T-cell (primary cell): ENCODE data around the gene FBXW12. TPM values are rescaled to one million over a fixed set of nuclear protein-coding genes. Genes with fewer than 3 reads are reported as not detected.

Experiments
- ATAC-seq, 4 experiments: fragments of 200-7000 bp in 3 of 4; fragments of 150-1000 bp in 1 of 4; cut with Tn5 transposase; replicated peaks in 1 of 4; 1 replicate in 3 of 4; 2 replicates in 1 of 4; pipeline ENCODE4 v1.10.0; 2021; ENCODE audit warnings: moderate library complexity in 3 of 4, mild to moderate bottlenecking in 2 of 4, moderate number of reproducible peaks in 1 of 4
- CTCF ChIA-PET, 2 donors: fragments of 300-600 bp; sonication (Branson Sonifier 250); formaldehyde crosslinking; loops; one replicate each; lab custom pipeline; 2022; ENCODE audit warnings: antibody characterized with exemption in 2 of 2; lab: Charles Lee
- POLR2A ChIA-PET, 2 donors: fragments of 300-600 bp; sonication (Branson Sonifier 250); formaldehyde crosslinking; loops; one replicate each; lab custom pipeline; 2022; ENCODE audit warnings: antibody characterized with exemption in 2 of 2; lab: Charles Lee
- DNase-seq, 35 experiments: peaks; one replicate each; pipeline versions ENCODE4 v3.0.0 to v3.0.0-alpha.2; 2013 to 2023
- H3K27ac ChIP-seq: one replicate; pipeline ENCODE4 v1.5.1; 2013; ENCODE audit warnings: low read length
- H3K27me3 ChIP-seq, 2 experiments: replicated peaks in 1 of 2; 1 replicate in 1 of 2; 2 replicates in 1 of 2; pipeline versions ENCODE4 v1.6.1 to v1.7.0; 2013; ENCODE audit warnings: low read length in 1 of 2, mixed read lengths in 1 of 2; ENCODE audit not compliant: control insufficient read depth in 2 of 2, insufficient read depth in 2 of 2; ENCODE audit errors: extremely low read depth in 1 of 2
- H3K36me3 ChIP-seq, 2 donors: 1 replicate in 1 of 2; 2 replicates in 1 of 2; pipeline versions ENCODE4 v1.6.1 to v1.7.0; 2013; ENCODE audit warnings: low read length in 1 of 2; ENCODE audit not compliant: control insufficient read depth in 2 of 2, insufficient read depth in 1 of 2; ENCODE audit errors: extremely low read depth in 1 of 2
- H3K4me1 ChIP-seq, 2 experiments: 1 replicate in 1 of 2; 2 replicates in 1 of 2; pipeline versions ENCODE4 v1.6.1 to v1.7.0; 2013; ENCODE audit warnings: low read length in 2 of 2, mixed read lengths in 1 of 2; ENCODE audit not compliant: insufficient read depth in 2 of 2, control insufficient read depth in 1 of 2; ENCODE audit errors: extremely low read depth in 1 of 2
- H3K4me3 ChIP-seq, 2 donors: 1 replicate in 1 of 2; 2 replicates in 1 of 2; pipeline versions ENCODE4 v1.5.1 to v1.7.0; 2013; ENCODE audit warnings: mild to moderate bottlenecking in 2 of 2, low read length in 1 of 2, moderate library complexity in 1 of 2; ENCODE audit not compliant: control insufficient read depth in 1 of 2; ENCODE audit errors: extremely low read depth in 1 of 2
- H3K9me3 ChIP-seq: 2 replicates; pipeline ENCODE4 v1.7.0; 2013
- H3K27ac Mint-ChIP-seq, 2 donors: one replicate each; pipeline ENCODE4 v1.8.0; 2020 to 2021; ENCODE audit warnings: mild to moderate bottlenecking in 2 of 2, mixed read lengths in 2 of 2
- H3K27me3 Mint-ChIP-seq, 2 donors: one replicate each; pipeline ENCODE4 v1.8.0; 2021 to 2022; ENCODE audit warnings: mixed read lengths in 2 of 2
- H3K36me3 Mint-ChIP-seq: one replicate; pipeline ENCODE4 v1.8.0; 2021; ENCODE audit warnings: mixed read lengths
- H3K4me1 Mint-ChIP-seq, 3 donors: one replicate each; pipeline ENCODE4 v1.8.0; 2020 to 2022; ENCODE audit warnings: mixed read lengths in 3 of 3, mild to moderate bottlenecking in 1 of 3
- H3K4me3 Mint-ChIP-seq, 3 donors: one replicate each; pipeline ENCODE4 v1.8.0; 2020 to 2022; ENCODE audit warnings: mild to moderate bottlenecking in 3 of 3, mixed read lengths in 3 of 3, moderate library complexity in 3 of 3
- H3K9me3 Mint-ChIP-seq, 3 donors: one replicate each; pipeline ENCODE4 v1.8.0; 2020 to 2022; ENCODE audit warnings: mixed read lengths in 3 of 3
- WGBS: methylation state at CpG from one replicate; pipeline ENCODE4 v1.1.5; 2013; ENCODE audit warnings: missing lambda C conversion rate; ENCODE audit not compliant: insufficient coverage; 5-methylcytosine and 5-hydroxymethylcytosine counted together
- total RNA-seq, 35 experiments: library from RNA in 6 of 35; stranded (reverse) in 6 of 35; fragments of 120-200 nt in 1 of 35; gene quantifications; one replicate each; pipeline versions ENCODE4 v1.2.1 to v1.2.4 and lab custom pipeline; 2013 to 2026

Gene FBXW12
- total RNA-seq, 5 donors from 2014 or later (not counting 1 experiment from before 2014, with no cell fraction given), result not detected

DNA sequence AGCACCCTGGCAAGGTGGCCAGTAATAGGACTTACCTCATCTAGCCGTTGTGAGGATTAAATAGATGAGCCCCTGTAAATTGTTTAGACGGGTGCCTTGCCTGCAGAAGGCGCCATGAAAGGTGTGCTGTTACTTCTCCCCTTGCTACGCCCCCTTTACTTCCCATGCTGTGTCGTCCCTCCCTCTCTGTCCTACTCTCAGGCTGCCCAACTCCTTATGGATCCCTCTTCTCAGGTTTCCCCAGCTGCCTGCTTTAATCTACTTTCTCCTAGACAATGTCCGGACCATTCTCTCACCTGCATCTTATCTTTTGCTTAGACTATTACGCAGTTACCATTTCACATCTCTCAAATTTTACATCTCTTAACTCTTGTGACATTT lies 1.7 kb upstream of the FBXW12 start:
- Mint-ChIP-seq H3K27ac (no peak overlapping the region), H3K9me3 (no peaks in the 10 kb centered on the region), H3K4me3 (no peak overlapping the region), H3K36me3 (no peaks in the 10 kb centered on the region), H3K4me1 (no peaks in the 10 kb centered on the region), H3K27me3 (no peaks in the 10 kb centered on the region)
- H3K9me3 ChIP-seq, result no peaks in the 10 kb centered on the region
- H3K27me3 ChIP-seq, result peaks cover 0 to 2% of the 10 kb centered on the region in 2 experiments
- no peak overlapping the region for H3K27ac ChIP-seq
- whole genome bisulfite sequencing, result 82% methylated on average over 5 of the region's 7 CpGs
- CTCF ChIA-PET, result no interaction called here
- H3K36me3 ChIP-seq, result no peaks in the 10 kb centered on the region
- POLR2A ChIA-PET, result no interaction called here
- DNase-seq, result no peak
- H3K4me3 ChIP-seq, result no peak overlapping the region
- no peak for ATAC-seq
- H3K4me1 ChIP-seq, result no peaks in the 10 kb centered on the region

DNA sequence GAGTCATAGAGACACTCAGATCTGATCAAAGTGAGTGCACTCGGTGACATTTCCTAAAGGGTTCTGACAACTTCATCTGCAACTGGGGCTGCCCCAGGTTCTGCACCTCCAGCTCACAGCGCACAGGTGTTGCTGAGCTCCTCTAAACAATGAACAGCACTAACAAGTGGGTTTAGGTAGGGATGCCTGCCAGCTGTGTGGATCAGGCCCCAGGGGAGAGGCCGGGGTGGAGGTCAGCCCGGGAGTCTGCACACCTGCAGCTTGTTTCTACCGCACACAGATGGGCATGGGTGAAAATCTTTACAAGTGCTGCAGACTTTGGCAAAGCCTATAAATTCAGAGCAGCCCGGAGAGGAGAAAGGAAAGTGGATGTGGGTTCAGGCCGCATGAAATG lies 355 bp downstream of the FBXW12 start:
- ATAC-seq (no peak), DNase-seq (no peak)
- no peak overlapping the region for H3K4me3 ChIP-seq
- Mint-ChIP-seq H3K4me3 (no peak overlapping the region), H3K9me3 (no peaks in the 10 kb centered on the region), H3K36me3 (no peaks in the 10 kb centered on the region), H3K27me3 (no peaks in the 10 kb centered on the region), H3K4me1 (no peaks in the 10 kb centered on the region), H3K27ac (no peak overlapping the region)
- peaks cover 0 to 2% of the 10 kb centered on the region in 2 experiments for H3K27me3 ChIP-seq
- no peaks in the 10 kb centered on the region for H3K36me3 ChIP-seq
- 65% methylated on average over 5 of the region's 7 CpGs for WGBS
- CTCF ChIA-PET, result no interaction called here
- H3K9me3 ChIP-seq, result no peaks in the 10 kb centered on the region
- no peaks in the 10 kb centered on the region for H3K4me1 ChIP-seq
- POLR2A ChIA-PET, result interaction anchor here in 1 of 2 donors (0.5 kb wide), 1 partner anchor 64 kb away, joined by 6 read pairs; no protein-coding TSS in a partner anchor
- no peak overlapping the region for H3K27ac ChIP-seq

DNA sequence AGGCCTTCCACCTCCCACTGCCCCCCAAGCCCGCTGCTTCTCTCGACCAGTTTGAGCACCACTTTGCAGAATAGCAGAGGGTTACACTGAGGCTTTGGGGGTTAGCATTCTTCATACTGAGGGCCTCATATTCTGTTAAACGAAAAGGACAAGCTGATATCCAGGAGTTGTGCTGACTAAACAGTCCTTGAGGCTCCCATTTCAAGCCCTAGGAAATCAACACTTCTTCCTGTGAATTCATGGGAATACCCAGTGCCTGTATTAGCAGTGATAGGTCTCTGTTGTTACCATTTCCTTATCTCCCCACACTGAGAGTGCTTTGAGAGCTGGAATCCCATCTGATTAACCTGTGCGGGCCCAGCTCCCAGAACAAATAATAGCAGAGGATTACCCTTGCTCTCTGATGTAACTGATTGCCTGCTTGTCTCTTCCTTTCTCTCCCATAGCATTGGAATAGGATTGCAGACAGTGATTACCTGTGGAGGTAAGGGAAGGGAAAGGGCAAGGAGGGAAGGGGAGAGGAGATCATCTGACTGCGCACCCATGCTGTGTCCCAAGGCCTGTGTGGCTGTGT lies 930 bp downstream of the FBXW12 start:
- Histone ChIP-seq H3K9me3 (no peaks in the 10 kb centered on the region), H3K4me3 (no peak overlapping the region), H3K27me3 (peaks cover 0 to 2% of the 10 kb centered on the region in 2 experiments), H3K27ac (no peak overlapping the region), H3K36me3 (no peaks in the 10 kb centered on the region), H3K4me1 (no peaks in the 10 kb centered on the region)
- CTCF ChIA-PET, result interaction anchor here in 1 of 2 donors (0.7 kb wide), 1 partner anchor 23 kb away, joined by 3 read pairs; no protein-coding TSS in a partner anchor
- no peak overlapping the region for H3K27ac Mint-ChIP-seq
- H3K36me3 Mint-ChIP-seq, result no peaks in the 10 kb centered on the region
- H3K4me1 Mint-ChIP-seq, result no peaks in the 10 kb centered on the region
- DNase-seq (no peak), ATAC-seq (no peak)
- peaks cover 0 to 2% of the 10 kb centered on the region in 2 donors for H3K27me3 Mint-ChIP-seq
- H3K4me3 Mint-ChIP-seq, result no peak overlapping the region
- POLR2A ChIA-PET, result no interaction called here
- WGBS, result 100% methylated on average over 4 of the region's 5 CpGs
- H3K9me3 Mint-ChIP-seq, result no peaks in the 10 kb centered on the region

DNA sequence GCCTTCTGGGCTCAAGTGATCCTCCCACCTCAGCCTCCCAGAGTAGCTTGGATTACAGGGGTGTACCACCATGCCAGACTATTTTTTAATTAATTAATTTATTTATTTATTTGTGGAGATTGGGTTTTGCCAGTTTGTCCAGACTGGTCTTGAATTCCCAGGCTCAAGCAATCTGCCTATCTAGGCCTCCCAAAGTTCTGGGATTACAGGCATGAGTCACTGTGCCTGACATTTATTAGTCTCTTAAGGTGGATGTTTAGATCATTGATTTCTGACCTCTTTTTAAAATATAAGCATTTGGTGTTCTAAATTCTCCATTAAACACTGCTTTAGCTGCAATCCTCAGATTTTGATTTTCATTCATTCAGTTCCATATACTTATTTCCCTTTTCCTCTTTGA lies 15.6 kb downstream of the FBXW12 start:
- Mint-ChIP-seq H3K36me3 (no peaks in the 10 kb centered on the region), H3K27ac (no peak overlapping the region), H3K27me3 (peaks cover 3 to 12% of the 10 kb centered on the region in 2 donors), H3K4me1 (no peaks in the 10 kb centered on the region), H3K9me3 (no peaks in the 10 kb centered on the region), H3K4me3 (no peak overlapping the region)
- H3K9me3 ChIP-seq, result no peaks in the 10 kb centered on the region
- H3K36me3 ChIP-seq, result no peaks in the 10 kb centered on the region
- no peak for DNase-seq
- ATAC-seq, result no peak
- H3K4me1 ChIP-seq, result no peaks in the 10 kb centered on the region
- no peaks in the 10 kb centered on the region for H3K27me3 ChIP-seq
- H3K27ac ChIP-seq, result no peak overlapping the region
- no peak overlapping the region for H3K4me3 ChIP-seq
- ChIA-PET CTCF (interaction anchor here in 1 of 2 donors (1.3 kb wide), 1 partner anchor 13 kb away, joined by 4 read pairs; no protein-coding TSS in a partner anchor), POLR2A (interaction anchor here in 1 of 2 donors (0.6 kb wide), 1 partner anchor 25 kb away, joined by 3 read pairs; no protein-coding TSS in a partner anchor)

DNA sequence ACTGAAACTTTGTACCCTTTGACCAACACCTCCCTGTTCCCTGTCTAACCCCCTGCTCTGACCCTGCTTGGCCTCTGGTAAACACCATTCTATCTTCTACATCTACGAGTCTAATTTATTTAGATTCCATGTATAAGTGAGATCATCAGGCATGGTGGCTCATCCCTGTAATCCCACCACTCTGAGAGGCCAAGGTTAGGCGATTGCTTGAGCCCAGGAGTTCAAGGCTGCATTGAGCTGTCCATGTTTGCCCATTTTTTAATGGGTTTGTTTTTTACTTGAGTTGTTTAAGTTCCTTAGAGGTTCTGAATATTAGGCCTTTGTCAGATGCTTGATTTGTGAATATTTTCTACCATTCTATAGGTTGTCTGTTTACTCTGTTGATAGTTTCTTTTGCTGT lies 16.9 kb downstream of the FBXW12 start:
- Histone ChIP-seq H3K27me3 (peaks cover 0 to 6% of the 10 kb centered on the region in 2 experiments), H3K36me3 (no peaks in the 10 kb centered on the region), H3K9me3 (no peaks in the 10 kb centered on the region), H3K27ac (no peak overlapping the region), H3K4me1 (no peaks in the 10 kb centered on the region), H3K4me3 (no peak overlapping the region)
- Mint-ChIP-seq H3K9me3 (no peaks in the 10 kb centered on the region), H3K4me3 (no peak overlapping the region), H3K27ac (no peak overlapping the region), H3K4me1 (no peaks in the 10 kb centered on the region), H3K36me3 (no peaks in the 10 kb centered on the region), H3K27me3 (peaks cover 4 to 16% of the 10 kb centered on the region in 2 donors)
- CTCF ChIA-PET, result interaction anchor here in 1 of 2 donors (1.0 kb wide), 1 partner anchor 12 kb away, joined by 5 read pairs; no protein-coding TSS in a partner anchor
- DNase-seq (no peak), ATAC-seq (no peak)
- POLR2A ChIA-PET, result interaction anchor here (0.6 to 0.8 kb wide), 2 partner anchors 79 to 1038 kb away, joined by 3 read pairs; no protein-coding TSS in a partner anchor
- WGBS, result no CpG with 5 or more reads among the region's 2 CpGs

DNA sequence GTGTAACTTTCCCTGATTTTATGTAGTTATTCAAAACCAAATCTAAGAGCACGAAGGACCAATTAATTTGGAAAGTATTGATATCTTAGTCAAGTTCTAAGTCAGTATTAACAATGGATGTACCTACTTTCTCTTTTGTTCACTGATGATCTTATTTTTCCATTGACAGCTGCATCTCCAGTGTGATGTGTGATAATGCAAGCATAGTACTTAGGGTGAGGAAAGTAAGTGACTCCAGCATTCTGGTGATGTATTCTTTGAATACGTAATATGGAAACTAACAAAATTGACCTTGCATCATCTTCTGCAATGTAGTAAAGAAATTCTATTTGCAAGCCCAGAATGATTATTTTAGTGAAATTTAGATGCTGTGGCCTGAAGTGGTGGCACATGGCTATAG lies 22.4 kb downstream of the FBXW12 start:
- Histone ChIP-seq H3K36me3 (no peaks in the 10 kb centered on the region), H3K4me1 (no peaks in the 10 kb centered on the region), H3K9me3 (no peaks in the 10 kb centered on the region), H3K27ac (no peak overlapping the region), H3K27me3 (peaks cover 0 to 21% of the 10 kb centered on the region in 2 experiments), H3K4me3 (no peak overlapping the region)
- ChIA-PET CTCF (no interaction called here), POLR2A (no interaction called here)
- Mint-ChIP-seq H3K27me3 (peaks cover 10 to 17% of the 10 kb centered on the region in 2 donors), H3K9me3 (no peaks in the 10 kb centered on the region), H3K4me1 (no peaks in the 10 kb centered on the region), H3K4me3 (no peak overlapping the region), H3K27ac (no peak overlapping the region), H3K36me3 (no peaks in the 10 kb centered on the region)
- WGBS, result no CpG with 5 or more reads among the region's 2 CpGs
- no peak for ATAC-seq
- DNase-seq, result no peak
